NCI-H2029 (cell line): ENCODE data around the gene ATG4B.
"Not testable (repeated sequence)": the region's sequence is repeated elsewhere in the genome, so short reads cannot be mapped to it uniquely, and the experiment has no call there.

Source experiments
- DNase-seq: peaks from one replicate; lab custom pipeline; 2025; lab: John Stamatoyannopoulos, UW

ATG4B gene

DNA sequence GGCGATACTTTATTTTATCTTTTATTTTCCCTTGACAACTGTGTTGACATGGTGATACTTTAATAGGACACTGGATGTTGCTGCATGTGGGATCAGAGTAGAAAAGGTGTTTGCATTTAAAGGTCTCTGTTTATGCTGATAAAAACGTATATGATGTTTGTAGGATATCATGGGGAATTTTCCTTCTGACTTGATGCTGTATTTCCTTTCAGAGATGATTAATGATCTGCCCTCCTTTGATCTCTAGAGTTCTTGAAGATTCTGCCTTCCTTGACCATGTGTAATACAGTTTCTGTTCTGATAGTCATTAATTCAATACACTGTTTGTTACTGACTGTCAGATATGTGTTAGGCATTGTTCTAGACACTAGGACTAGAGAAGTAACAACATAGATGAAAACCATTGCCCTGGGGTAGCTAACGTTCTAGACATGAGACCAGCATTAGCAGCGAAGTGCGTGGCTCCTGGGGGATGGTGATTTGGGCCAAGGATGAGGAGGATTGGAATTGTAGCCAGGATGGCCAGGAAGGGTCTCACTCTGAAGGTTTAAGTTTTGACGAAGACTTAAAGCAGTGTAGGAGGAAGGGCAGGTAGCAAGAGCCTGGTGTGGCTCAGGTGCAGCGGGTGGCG, 2.8 kb downstream of the ATG4B start:
- DNase-seq = no peak

- DNase-seq = no peak
Measured at GRCh38 chr2:241641631-241642030, 4.1 kb downstream of the ATG4B start.

DNA sequence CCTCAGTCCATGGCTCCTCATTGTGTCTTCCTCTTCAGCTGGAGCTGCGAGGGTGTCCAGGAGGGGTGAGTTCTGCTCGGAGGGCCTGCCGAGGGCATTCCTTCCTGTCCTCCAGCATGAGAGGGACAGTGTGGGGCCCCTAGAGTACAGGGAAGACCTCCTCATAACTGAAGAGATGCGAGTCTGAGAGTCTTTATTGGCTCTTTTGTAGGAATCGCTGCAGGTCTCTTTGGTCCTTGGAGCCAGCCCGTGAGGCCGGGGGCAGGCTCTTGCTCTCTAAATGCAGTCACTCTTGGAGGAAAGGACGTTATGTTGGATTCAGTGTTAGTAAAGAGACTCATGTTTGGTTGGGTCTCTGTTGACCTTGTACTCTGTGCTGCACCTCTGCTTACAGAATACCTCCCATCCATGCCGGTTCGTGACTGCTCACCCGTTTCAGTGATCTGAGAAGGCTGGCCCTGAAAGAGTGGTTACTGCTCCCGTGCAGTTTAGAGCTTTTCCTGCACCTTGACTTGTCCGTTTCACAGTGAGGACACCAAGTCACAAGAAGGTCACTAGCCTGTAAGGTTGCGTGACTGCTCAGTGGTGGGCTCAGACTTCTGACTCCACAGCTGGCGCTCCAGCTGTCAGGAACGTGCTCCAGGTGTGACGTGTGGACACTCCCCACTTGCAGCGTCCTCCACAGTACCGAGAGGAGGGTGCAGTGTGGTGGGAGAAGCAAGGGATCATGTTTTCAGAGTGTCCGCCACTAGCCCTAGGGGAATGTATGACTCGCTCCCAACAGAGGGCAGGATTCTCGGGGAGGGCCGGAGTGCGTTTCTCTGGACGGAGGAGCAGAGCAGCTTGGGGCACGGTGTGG, 7.8 kb downstream of the ATG4B start:
- no peak for DNase-seq

- DNase-seq = no peak
Measured at GRCh38 chr2:241645915-241646645, 8.6 kb downstream of the ATG4B start.

DNA sequence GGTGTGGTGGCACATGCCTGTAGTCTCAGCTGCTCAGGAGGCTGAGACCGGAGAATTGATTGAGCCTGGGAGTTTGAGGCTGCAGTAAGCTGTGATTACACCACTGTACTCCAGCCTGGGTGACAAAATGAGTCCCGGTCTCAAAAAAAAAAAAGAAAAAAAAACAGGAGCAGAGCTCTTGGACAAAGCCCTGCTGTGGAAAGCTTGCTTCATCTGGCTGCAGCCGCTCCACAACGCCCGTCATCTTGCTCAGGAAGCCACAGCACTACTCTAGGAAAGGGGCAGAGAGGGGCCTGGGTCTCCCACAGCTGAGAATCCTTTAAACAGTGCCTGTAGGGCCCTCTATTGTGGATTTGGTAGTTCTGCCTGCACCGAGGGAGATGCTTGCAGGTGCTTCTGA, 11.0 kb downstream of the ATG4B start:
- no peak for DNase-seq

DNA sequence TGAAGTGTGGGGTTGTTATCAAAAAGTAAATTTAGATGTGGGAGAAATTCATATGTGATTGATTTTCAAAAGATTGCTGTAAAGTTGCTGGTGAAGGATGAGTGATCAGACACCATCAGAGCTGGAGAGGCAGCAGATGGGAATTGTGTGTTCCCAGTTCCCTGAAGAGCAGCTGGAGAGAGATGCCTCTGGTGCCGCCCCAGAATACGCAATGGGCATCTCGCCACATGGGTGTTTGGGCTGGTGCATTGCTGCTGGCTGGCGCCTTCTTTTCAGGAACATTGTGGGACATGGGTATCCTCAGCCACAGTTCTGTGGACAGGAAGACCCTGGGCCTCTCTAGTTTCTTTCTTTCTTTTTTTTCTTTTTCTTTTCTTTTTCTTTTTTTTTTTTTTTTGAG, 11.9 kb downstream of the ATG4B start:
- no peak for DNase-seq

DNA sequence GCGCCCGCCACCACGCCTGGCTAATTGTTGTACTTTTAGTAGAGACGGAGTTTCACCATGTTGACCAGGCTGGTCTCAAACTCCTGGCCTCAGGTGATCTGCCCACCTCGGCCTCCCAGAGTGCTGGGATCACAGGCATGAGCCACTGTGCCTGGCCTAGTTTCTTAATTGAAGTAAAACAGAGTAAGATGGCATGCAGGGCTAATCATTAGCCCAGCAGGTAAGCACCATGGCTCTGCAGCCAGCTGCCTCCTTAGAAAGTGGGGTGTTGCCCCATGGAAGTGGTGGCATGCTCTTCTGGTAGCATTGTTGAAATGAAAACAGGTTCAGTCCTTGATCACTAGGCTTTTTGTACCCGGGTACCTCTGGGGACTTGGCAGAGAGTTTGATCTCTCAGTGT, 12.4 kb downstream of the ATG4B start:
- DNase-seq = no peak

DNA sequence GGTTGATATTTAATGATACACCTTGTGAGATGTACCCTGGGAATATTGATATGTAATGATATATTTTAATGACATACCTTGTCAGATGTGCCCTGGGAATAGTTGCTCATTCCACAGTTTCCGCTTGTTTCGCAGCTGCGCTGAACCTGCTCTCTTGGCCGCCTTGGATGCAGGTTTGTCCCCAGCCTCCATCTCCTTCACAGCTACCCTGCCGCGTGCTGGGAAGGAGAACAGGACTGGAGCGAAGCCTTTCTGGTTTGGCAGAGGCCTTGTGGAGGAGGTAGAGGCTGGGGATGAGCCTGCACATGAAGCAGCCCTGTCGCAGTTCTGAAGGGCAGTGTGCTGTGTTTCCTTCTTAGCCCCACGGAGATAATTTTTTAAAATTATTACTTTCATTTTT, 14.6 kb downstream of the ATG4B start:
- no peak for DNase-seq

DNA sequence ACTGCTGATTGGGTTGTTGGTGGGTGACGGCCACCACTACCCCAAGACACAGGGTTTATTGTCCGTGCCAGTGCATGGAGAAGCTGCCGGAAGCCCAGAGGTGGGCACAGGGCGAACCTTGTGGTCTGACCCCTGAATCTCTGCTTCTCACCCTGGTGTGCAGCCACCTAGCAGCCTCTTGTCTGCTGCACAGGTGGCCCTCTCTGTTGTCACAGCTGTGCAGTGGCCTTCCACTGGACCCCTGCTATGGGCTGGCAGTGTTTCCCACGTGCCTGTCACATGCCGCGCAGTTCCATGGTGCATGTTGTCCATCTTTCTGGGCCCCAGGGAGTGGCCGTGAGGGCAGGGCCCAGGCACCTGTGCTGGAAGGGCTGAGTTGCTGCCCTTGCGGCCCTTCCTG, 15.2 kb downstream of the ATG4B start:
- no peak for DNase-seq

GRCh38 chr2:241653210-241653750, 15.8 kb downstream of the ATG4B start:
- no peak for DNase-seq

GRCh38 chr2:241654551-241654950, 17.1 kb downstream of the ATG4B start:
- DNase-seq = no peak

- DNase-seq = no peak
Measured at GRCh38 chr2:241655516-241656189, 18.2 kb downstream of the ATG4B start.

DNA sequence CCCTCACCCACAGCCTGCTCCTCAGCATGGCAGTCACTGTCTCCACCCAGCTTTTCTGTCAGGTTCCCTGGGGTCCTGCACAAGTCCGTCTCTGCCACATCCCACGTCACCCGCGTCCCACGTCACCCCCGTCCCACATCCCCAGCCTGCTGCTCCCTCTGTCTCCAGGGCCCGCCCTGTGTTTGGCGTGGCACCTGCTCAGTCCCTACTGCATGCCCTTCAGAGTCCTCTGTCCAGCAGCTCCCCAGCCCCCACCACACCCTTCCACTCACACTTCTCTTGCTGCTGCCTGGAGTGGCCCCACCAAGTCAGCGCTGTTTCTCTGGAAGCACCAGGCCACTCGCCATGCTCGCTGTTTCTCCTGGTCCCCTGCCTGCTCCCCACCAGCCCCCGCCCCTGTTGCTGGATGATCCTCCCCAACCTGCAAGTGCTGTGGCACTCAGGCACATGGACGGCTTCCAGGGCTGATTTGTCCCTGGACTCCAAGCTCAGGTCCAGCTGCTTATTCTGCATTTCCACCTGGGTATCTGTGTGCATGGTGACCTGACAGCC, 18.8 kb downstream of the ATG4B start:
- DNase-seq = no peak

DNA sequence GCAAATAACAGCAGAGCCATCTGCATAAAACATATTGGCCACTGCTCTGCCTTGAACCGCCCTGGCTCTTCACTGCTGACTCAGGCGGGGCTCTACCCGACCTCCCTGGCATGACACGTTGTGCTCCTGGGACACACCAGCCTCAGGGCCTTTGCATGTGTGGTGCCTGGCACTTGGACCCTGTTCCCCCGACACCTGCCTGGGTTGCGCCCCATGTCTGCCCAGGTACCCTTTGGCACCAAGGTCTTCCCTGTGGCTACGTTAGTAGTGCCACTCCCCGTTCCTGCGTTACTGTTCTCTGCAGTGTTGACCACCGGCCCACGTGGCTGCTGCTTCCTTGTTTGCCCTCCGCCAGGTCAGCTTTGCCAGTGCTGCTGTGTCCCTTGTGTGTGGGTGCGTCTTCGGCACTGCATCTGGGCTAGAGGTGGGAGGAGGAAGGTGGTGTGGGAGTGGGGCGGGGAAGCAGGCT, 20.3 kb downstream of the ATG4B start:
- DNase-seq = no peak

GRCh38 chr2:241658296-241658695, 20.8 kb downstream of the ATG4B start:
- DNase-seq = no peak

DNA sequence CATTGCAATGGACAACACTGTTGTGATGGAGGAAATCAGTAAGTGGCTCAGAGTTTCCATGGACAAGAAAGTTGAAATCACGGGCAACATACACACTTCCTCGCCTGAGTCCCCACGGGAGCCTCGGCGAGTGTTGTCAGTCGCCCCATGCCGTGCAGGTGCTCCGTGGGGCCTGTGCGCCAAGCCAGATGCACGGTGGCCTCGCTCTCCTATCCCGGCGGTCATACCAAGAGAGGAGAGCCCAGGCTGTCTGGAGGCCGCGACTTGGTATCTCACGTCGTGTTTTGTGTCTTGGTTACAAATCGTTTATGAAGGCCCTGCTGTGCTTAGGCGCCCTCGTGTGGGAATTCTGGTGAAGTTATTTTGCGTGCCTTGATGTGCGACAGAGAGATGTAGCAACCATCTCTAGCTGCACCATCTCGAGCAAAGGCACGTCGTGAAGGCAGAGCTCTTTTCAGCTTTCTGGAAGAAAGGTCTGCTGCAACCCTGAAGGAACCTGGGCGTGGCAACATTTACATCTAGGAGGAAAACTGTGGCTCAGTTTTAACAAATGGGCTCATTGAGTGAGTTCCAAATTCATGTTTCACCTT, 21.8 kb downstream of the ATG4B start:
- DNase-seq = no peak

DNA sequence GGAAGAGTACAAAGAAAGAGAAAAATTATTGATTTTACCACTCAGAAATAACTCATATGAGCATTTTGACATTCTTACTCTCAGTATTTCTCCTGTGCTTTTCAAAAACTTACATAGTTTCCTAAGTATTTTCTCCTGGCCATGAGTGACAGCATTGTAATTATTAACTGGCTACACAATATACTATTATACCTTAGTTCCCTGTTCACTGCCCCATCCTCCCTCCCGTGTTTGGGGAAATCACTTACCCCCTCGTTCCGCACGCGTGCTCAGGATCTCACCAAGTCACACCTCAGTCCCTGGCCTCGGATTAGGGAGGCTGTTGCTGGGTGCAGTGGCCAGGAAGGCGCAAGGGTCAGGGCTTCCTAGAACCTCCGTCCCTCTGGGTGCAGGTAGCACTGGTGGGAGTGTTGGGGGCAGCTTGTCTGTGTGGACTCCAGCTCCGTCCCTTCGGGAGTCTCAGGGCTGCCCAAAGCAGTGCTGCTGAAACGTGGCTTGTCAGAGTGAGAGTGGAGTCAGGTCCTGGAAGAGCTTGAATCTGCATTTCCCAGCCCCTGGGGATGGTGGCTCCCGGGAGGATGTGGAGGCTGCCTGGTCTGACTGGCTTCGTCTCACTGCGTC, 23.2 kb downstream of the ATG4B start:
- no peak for DNase-seq

DNA sequence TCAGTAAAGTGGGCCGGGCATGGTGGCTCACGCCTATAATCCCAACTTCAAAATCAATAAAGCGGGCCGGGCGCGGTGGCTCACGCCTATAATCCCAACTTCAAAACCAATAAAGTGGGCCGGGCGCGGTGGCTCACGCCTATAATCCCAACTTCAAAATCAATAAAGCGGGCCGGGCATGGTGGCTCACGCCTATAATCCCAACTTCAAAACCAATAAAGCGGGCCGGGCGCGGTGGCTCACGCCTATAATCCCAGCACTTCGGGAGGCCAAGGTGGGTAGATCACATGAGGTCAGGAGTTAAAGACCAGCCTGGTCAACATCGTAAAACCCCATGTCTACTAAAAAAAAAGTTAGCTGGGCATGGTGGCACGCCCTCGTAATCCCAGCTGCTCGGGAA, 25.2 kb downstream of the ATG4B start:
- DNase-seq = not testable (repeated sequence)

GRCh38 chr2:241665731-241666440, 28.4 kb downstream of the ATG4B start:
- no peak for DNase-seq
